NCI-H446 treated with DMSO at 0.1 percent for 48 hours (cell line): Measurements from ENCODE around the gene EEF1AKMT2.
A peak's percentile ranks its signal among the peaks of the same experiment; 100 is the strongest.
"Not testable (repeated sequence)": the region's sequence is repeated elsewhere in the genome, so short reads cannot be mapped to it uniquely, and the experiment has no call there.

Source experiments
- DNase-seq: peaks from one replicate; lab custom pipeline; 2025; lab: John Stamatoyannopoulos, UW

EEF1AKMT2 gene

DNA sequence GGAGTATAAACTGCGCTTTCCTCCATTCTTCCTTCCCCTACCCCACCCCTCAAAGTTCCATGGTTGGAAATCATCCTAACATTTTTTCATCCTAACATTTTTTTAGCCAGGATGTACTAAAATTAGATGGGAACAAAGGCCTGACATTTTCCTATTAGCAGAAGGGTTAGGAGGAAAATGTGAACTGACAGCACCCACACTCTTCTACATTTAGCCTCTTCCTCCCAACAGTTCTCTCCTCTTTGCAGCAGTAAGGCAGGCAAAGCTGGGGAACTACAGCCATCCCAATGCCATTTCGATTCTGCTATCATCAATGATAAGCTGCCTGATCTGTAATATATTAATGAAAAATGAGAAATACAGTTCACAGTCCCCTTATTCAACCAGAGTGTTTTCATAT, 36.1 kb downstream of the EEF1AKMT2 start:
- DNase-seq, result no peak

DNA sequence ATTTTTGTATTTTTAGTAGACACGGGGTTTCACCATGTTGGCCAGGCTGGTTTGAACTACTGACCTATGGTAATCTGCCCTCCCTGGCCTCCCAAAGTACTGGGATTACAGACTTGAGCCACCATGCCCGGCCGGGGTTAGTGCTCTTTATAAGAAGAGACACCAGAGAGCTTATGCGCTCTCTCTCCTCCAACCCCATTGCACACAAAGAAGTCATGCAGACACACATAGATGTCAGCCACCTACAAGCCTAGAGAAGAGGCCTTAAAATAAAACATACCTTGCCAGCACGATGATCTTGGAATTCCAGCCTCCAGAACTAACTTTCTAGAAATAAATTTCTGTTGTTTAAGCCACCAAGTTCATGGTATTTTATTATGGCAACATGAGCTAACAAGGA, 37.5 kb downstream of the EEF1AKMT2 start:
- DNase-seq, result no peak

DNA sequence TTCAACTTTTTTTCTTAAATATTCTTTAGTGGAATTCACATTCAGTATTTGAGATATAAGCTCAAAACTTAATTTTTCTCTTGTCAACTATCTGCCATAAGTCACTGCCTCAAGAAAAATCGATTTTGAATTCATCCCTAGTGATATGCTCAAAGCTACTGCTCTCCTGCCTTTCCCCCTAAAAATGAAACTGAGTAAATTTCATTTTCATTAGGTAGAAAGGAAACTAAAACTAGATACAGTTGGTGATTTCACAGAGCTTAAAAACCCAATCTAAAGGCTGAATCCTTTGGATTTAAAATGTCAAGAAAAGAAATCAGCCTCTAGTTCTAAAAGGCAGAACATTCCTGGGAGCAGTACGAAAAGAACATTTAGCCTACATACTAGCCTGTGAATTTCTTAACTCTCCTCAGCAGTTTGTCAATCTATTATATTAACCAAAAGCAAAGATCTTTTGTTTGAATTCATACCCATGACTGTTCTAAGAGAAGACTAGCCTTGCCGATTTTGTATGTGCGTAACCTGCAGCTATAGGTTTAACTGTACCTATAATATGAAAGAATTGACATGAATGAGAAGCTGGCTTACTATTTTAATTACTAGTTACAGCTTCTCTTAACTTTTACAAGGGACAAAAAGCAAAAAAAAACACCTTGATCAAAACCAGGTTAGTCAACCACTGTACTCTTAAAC, 42.6 kb downstream of the EEF1AKMT2 start:
- DNase-seq, result no peak

DNA sequence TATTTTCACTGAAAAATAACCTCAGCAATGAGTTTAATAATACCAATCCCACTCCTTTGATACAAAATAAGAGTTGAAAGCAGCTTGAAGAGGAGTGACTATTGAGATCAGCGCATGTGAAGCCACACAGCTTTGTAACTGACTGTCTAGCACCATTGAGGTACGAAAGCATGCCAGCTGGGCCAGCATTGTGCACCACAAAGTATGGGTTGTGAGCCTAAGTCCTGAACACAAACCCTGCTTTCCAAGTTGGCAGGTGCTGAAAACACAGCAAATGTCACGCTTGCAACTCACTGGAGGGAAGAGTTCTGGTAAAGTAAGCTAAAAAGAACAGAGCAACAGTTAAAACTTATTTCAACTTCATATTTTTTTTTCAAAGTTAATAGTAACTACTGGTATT, 43.5 kb downstream of the EEF1AKMT2 start:
- no peak for DNase-seq

DNA sequence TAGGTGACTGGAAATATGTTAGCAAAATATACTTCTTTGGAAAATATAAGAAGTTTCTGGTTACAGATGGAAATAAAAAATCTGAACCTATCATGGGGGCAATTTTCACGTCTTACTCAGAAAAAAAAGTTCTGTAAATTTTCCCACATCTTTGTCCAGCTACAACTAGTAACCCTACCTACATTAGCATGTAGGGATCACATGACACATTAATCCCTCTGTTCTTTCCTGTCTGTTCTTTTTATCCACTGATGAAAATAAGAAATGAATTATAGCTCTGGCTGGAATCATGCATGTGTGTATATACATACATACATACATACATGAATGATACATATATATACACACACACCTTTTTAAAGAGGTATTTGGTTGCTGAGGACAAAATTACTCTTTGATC, 43.9 kb downstream of the EEF1AKMT2 start:
- no peak for DNase-seq

DNA sequence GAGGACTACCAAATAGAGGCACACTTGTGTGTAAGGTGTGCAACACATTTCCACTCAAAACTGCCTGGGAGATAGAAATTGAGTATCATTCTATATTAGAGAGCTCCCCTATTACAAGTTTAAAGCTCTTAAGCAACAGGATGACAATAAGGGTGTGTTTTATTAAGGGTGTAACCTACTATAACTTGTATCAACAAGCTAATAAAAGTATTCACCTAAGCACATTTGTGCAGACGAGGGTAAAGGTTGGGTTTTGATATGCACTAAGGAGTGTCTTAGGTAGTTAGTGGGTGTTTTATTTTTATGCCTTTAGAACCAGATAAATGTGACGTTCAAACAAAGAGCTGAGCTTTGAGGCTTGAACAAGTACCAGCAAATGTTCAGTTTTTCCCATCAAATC, 44.7 kb downstream of the EEF1AKMT2 start:
- no peak for DNase-seq

DNA sequence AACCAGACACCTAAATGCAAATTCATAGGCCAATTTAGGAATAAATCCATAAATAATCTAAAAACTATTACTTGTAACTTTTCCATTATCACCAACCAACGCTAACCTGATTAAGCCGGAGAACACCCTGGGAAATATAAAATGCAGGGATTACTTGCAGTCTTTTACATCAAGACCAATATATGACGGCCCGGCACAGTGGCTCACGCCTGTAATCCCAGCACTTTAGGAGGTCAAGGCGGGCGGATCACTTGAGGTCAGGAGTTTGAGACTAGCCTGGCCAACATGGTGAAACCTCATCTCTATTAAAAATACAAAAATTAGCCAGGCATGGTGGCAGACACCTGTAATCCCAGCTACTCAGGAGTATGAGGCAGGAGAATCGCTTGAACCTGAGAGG, 45.2 kb downstream of the EEF1AKMT2 start:
- DNase-seq, result not testable (repeated sequence)

DNA sequence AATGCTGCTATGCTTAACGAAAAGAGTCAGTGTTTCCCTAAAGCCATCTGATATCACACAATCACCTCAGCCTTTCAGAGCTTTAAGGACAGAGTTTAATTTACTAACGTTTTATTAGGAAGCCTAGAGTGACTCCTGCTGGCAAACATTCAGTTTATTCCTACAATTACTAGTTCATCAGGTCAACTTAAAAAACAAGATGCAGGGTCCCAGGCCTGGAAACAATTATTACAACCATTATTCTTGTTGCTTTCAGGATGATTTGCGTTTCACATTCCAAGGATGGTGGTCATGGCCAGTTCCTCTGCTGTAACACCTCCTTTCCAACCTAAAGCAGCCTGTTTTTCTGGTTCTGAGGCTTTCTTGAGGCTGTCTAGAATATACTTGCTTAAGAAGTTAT, 46.0 kb downstream of the EEF1AKMT2 start:
- peak; percentile 11 for DNase-seq

DNA sequence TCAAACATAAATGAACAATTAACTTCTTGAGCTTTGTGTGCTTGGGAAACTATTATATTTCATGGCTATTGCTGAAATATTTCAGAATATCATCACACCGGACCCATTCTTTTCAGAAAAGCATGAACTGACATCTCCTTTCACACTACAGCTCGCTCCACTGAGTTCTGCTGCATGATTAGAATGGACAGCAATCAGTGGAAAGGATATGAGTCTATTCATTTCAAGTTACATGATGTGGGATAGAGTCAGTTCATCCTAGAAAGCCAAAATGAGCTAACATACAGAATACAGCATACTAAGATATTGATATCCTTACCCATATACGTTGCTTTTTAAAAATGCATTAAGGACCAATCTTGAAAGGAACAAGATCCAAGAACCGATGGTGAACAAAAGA, 46.4 kb downstream of the EEF1AKMT2 start:
- no peak for DNase-seq

DNA sequence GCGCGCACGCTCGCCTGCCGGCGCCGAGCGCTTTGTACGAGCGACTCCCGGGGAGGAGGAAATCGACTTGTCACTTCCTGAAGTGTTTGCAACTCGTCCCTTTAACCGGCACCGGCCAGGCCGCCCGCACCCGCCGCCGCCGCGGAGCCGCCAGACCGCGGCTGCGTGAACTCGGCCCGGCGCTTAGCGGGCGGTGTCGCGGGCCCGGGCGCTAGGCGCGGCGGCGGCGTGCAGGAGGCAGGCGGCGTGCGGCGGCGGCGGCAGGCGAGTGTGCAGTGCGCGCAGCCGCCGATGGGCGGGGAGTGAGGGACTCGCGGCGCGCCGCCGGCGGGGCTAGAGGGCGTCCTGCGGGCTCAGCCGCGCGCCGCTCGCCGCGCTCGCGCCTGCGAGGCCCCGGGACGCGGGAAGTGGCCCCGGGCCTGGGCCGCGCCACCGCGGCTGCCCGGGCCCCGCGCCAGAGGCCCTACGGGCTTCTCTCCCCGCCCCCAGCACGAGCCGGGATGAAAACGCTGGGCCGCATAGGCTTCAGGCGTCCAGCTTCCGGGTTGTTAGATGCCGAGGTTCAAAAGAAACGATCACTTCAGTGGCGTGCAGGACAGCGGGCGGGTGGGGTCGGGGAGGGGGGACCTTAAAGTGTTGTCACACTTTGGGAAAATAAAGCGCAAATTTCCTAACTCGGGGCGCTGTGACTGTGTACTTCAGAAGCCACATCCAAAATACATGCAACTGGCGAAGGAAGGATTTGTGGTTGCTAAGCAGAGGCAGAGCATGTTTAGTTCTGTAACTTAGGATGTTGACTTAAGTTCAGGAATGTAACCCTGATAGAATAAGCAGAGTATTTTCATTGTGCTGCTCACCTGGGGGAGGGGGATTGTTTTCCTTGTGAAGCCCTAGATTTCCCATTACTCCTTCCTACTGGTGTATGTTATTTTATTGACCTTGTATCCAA, 47.3 kb downstream of the EEF1AKMT2 start, which contains the start of gene FAM53B:
Gene FAM53B, minus strand, starts transcription at position 277 of the 949 bp plus-strand sequence. CDS start 37,665 bp downstream, outside the sequence.
- peak; percentile 44 for DNase-seq

DNA sequence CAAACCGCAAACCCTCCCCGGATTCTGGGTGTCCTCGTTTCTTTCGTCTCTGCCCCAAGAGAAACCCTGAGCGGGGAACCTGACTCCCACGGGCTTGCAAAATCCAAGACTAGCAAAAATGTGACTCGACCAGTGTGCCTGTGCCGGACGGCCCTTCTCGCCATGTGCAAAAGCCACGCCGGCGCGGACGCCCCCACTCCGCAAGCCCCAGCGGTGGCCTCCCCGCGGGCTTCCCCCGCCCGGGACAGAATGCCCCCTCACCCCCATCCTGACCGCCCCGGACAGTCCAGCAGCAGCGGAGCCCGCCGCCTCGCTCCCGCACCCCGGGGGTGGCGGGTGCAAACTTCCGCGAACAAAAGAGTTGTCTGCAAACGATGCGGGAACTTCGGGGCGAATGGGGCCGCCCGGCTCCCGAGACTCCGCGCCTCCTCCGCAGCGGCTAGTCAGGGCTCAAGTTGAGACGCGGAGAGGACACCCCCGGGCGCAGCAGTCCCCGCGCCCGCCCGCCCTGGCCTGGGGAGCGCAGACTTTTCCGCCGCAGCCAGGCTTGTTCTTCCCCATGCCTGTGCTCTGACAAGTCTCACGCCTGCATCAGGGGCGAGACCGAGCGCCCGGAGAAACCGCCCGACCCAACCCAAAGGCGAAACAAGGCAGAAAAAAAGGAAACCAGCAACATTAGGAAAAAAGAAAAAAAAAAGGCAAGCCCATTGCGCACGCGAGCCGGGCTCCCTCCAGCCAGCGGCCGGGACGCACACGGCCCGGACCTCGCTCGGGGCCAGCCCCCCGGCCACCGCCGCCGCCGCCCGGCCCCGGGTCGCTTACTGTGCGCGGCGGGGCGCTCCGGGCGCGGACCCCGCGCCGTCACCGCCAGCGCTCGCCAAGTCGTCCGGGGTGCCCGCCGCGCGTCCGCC, 48.2 kb downstream of the EEF1AKMT2 start:
- DNase-seq, result no peak

DNA sequence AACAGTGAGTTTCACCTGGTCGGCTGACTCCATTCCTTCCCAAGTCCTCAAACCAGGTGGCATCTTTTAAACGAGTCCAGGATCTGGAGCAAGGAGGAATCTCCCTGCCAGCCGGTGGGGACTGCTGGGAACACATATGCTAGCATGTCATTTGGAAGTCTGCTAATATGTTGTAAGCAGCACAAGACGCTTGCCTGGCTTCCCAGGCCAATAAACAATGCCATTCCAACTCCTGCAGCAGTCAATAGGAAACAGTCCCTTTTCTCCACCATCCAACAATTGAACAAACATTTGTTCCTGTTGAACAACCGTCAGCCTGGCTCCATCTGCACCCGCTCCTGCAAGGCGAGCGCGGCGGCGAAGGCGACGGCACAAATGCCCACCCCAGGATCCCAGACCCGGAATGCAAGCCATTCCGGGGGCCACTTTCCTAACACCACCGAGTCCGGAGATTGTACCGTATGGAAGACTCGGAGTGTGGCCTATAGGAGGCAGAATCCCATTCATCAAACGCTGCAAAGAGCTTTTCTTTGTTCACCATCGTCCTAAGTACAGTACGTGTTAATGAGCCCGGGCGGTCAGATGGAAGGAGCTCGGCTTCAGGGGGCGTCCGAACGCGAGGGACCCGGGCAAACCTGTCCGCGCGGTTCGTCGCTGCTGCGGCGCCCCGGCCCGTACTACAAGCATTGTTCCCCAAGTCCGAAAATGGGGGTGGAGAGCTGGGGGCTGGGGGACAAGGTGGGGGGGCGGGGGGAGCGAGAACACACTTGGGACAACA, 49.1 kb downstream of the EEF1AKMT2 start:
- DNase-seq, result peak; percentile 26

DNA sequence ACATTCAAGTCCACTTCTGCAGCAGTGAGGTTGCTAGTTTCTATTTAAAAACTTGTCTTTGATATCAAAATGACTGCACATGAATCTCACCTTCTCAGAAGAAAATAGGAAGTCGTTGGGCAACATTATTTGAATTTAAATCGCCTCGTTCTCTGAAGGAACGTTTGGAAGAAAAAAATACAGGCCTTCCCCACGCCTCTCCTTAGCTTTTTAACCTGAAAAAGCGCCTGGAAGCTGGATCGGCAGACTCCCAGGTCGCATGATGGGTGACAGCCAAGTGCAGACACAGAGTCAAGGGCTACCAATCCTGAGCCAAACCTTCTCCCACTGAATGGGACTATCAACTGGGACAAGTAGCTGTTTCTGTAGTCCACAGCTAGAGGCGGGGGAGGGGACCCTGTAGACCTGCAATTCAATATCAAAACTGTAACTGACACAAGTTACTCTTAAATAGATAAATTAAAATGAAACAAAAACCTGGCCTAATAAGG, 49.7 kb downstream of the EEF1AKMT2 start:
- no peak for DNase-seq

DNA sequence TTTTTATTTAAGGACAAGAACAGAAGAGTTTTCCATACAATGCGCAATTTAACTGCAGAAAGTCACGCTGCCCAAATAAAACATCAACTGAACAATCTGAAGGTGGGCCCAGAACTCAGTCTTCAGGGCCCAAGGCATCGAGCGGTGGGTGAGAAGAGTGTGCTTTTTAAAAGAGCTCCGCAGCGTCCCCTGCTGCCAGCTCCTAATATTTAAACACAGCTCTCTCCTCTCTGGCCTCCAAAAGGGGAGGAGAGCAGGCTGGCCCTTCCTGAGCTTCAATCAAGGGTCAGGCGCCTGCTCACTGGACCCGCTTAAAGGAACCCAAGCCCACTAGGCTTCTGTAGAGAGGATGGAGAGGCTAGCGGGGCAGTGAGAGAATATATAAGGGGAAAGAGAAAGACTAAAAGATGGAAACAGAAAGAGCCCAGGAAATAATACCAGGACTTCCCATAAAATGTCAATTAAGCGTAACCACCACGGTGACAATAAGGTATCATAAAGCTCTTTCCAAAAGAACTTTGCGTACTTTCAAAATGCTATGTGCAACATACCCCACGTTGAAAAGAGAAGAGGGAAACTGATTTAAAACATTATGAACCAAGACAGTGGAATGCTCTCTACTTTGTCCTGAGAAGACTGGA, 50.3 kb downstream of the EEF1AKMT2 start:
- peak; percentile 23 for DNase-seq

DNA sequence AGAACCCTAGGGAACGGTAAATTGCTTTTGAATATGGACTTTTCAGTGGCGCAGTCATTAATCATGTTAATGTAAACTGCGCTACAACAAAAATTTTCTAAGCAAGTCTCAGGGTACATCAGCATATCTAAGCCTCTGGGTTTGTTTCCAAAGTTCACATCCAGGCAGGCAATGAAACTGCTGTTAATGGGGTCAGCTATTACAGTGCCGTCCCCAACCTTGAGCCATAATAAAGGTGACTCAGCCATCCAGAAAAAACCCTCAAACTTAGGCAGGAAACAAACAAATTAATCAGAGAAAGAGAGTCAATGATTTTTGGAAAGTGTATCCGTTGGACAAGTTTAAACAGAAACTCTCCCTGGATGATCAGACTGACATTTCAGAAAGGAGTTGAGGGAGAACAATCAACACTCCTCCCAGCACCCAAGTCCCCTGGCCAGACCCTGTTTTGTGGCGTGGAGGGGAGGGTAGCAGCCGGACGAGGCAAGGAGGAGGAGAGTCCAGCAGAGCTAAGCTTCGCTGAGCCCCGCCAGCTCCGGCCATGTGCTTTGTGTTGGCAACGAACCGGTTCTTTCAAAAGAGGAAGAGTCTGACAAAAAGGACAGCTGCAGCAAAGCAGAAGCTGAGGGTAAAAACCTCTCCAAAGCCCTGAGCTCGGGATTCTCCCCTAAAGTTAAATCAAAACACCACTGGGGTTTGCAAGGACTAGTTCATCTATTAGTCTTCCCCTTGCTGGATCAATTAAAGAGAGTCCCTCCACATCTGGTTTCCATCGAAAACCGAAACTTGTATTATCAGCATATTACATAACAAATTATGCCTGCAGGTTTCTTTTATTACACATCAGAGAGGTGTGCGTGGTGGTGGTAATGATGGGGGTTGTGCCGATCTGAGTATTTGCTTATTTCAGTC, 51.1 kb downstream of the EEF1AKMT2 start:
- no peak for DNase-seq

DNA sequence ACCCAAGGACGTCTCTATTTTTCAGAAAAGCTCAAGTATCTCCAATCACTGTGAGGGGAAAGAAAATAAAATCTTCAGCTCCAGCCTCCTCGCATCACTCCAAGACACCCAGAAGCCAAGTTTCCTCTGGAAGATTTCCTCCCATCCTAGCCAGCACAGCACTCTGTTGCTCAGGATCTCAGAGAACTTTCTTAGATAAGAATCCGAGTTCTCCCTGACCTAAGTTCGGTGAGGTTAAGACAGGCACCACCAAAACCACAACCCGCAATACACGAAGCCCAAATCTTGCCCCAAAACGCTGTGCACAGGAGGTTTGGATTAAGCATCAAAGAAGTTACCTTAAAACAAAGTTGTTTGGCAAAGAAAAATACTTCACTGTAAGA, 51.7 kb downstream of the EEF1AKMT2 start:
- DNase-seq, result no peak

DNA sequence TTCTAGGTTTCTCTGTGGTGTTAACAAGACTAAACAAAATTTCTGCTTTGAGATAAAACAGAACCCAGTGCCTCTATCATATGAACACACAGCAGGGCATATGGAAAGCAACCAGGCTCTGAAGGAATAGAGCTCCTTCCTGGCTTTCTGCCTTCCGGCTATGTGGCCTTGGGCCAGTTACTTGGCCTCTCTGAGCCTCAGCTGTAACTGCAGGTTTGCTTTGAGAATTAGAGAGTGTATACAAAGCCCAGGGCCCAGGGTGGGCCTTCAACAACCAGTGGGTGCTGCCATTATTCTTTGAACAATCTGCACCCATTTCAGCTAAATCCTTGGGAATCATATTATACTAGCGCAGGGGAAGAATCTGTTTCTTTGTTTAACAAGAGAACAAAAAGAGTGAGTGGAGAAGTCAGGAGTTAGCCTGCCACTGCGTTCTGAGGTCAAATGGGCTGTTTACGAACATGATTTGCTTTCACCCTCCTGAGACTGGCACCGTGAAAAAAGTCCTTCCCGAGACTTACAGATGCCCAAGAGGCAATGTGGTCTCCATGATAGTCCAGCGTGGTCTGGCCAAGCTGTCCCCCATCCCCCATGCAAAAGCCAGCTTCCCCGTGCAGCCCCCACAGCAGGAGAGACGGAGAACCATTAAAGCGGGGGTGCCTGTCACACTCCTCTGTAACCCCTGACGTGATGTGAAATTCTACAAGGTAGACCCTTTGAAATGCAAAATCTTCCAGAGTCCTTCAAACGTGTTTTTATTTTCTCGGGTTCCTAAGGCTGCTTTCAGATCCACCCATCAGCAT, 52.4 kb downstream of the EEF1AKMT2 start:
- DNase-seq, result no peak

DNA sequence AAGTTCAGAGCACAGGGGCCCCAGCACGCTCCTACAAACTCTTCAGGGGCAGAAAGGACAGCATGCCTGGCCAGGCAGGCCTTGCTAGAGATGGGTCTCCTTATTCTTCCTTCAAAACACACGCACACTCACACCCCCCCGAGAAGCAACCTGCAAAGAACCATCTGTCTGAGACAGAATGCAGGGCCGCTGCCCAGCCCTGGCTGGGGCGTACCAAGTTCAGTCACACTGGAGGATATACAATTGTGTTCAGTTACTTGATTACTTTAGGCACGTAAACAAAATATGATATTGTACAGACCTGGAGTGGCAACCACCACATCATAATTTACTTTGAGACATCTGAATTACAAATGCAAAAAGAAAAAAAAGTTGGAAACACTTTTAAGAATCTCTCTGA, 53.2 kb downstream of the EEF1AKMT2 start:
- no peak for DNase-seq

DNA sequence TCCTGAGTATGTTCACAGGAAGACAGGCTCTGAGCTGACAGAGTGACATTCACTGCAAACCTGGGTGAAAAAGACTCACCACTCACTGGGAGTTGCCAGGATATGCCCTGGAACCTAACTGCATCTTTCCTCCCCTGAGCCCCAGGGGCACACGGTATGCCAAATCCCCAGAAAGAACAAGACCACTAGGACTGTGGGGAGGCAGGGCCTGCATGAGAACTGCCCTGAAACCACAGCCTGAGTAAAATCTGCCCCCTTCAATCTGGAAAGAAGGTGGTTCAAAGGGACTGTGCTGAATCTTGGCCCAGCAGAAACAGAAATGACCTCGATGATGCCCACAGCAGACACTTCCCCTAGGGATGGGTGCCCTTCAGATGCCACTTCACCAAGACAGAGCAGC, 54.0 kb downstream of the EEF1AKMT2 start:
- DNase-seq, result no peak
